Cardiac muscle cell (in vitro differentiated cells and primary cell): ENCODE data around the gene CD27. TPM values are rescaled to one million over a fixed set of nuclear protein-coding genes. Genes with fewer than 3 reads are reported as not detected.

Source experiments
- DNase-seq, 2 donors: peaks; one replicate each; pipeline versions ENCODE4 v3.0.0 to v3.0.0-alpha.2; 2010 to 2017; ENCODE audit warnings: low read depth in 1 of 2, low spot score in 1 of 2
- H3K27ac ChIP-seq: fragments of 200-600 bp; sonication (generic); 2 replicates; pipeline ENCODE4 v1.5.1; 2016
- H3K27me3 ChIP-seq: fragments of 200-600 bp; sonication (generic); 2 replicates; pipeline ENCODE4 v1.6.0; 2016; ENCODE audit warnings: control low read depth
- H3K36me3 ChIP-seq: fragments of 200-600 bp; sonication (generic); 2 replicates; pipeline ENCODE4 v1.5.1; 2016; ENCODE audit warnings: control low read depth
- H3K4me1 ChIP-seq: fragments of 200-600 bp; sonication (generic); 2 replicates; pipeline ENCODE4 v1.8.1; 2017; ENCODE audit warnings: low read depth, mild to moderate bottlenecking, mixed run types
- H3K4me3 ChIP-seq: fragments of 200-600 bp; sonication (generic); 2 replicates; pipeline ENCODE4 v1.5.1; 2016; ENCODE audit warnings: mild to moderate bottlenecking
- H3K9me3 ChIP-seq: fragments of 200-600 bp; sonication (generic); 2 replicates; pipeline ENCODE4 v1.5.1; 2017; ENCODE audit warnings: low read depth, mild to moderate bottlenecking, control low read depth
- polyA plus RNA-seq: library from polyadenylated mRNA; unstranded; fragments of >200 nt; fragmentation: Nextera tagmentation; extraction: Ambion mirVana; gene quantifications from 2 replicates; pipeline ENCODE4 v1.2.1, GENCODE V29; 2016
- total RNA-seq: library from RNA; depleted of rRNA; stranded (reverse); fragments of >200 nt; gene quantifications from 2 replicates; pipeline ENCODE4 v1.2.3, GENCODE V29; 2016
- TF ChIP-seq, protein P1 (sequence below): IDR thresholded peaks from 2 replicates; pipeline ENCODE4 v1.5.1; 2012; ENCODE audit warnings: low read depth, mild to moderate bottlenecking, low read length

The CD27 gene
- total and polyA plus RNA-seq, 2 experiments from 2014 or later = 0.32 TPM; not detected in 1

DNA sequence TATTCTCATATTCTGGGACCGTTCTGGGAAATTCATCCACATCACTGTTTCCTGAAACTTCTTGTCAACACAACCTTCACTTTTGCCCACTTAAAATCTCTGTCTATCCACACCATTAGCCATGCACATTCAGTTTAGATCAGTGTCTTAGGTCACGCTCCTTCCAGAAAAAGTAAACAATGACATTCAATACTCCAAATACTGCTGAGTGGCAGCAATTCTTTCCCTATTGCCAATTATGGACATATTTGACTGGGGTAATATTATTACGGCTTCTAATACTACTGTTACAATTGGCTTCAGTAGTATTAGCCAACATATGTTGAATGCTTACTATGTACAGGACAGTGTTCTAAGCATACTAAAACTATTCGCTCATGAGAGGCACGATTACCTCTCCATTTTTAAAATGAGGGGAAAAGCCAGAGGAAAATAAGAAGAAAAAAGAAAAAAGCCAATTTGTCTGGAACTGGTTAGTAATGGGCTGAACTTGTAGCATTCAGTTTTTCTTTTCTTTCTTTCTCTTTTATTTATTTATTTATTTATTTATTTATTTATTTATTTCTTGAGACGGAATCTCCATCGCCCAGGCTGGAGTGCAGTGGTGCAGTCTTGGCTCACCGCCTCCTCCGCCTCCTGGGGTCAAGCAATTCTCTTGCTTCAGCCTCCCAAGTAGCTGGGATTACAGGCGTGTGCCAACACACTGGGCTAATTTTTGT is 37.4 kb upstream of the CD27 start:
- H3K4me3 ChIP-seq = no peak overlapping the region
- DNase-seq = no peak
- TF ChIP-seq, protein P1, sequence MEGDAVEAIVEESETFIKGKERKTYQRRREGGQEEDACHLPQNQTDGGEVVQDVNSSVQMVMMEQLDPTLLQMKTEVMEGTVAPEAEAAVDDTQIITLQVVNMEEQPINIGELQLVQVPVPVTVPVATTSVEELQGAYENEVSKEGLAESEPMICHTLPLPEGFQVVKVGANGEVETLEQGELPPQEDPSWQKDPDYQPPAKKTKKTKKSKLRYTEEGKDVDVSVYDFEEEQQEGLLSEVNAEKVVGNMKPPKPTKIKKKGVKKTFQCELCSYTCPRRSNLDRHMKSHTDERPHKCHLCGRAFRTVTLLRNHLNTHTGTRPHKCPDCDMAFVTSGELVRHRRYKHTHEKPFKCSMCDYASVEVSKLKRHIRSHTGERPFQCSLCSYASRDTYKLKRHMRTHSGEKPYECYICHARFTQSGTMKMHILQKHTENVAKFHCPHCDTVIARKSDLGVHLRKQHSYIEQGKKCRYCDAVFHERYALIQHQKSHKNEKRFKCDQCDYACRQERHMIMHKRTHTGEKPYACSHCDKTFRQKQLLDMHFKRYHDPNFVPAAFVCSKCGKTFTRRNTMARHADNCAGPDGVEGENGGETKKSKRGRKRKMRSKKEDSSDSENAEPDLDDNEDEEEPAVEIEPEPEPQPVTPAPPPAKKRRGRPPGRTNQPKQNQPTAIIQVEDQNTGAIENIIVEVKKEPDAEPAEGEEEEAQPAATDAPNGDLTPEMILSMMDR = no peak

DNA sequence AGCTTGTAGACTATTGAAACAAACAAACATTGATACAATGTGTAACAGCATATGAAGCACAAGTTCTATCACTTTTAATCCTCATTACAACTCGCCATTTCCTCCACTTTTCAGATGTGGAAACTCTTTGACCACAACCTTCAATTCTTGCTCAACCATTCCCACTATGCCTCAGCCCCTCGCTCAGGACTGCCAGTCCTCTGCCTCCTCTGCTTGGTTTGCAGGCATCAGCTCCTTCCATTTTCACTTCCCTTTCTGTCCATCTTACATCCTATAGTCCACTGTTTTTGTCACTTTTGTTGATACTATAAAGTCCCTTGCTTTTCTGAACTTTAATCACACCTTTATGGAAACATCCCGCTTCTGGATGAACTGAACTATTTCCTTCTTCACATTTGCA is 28.2 kb upstream of the CD27 start:
- Histone ChIP-seq H3K9me3 (no peaks in the 10 kb centered on the region), H3K4me3 (no peak overlapping the region), H3K27ac (no peak overlapping the region), H3K4me1 (no peaks in the 10 kb centered on the region), H3K27me3 (no peaks in the 10 kb centered on the region), H3K36me3 (no peaks in the 10 kb centered on the region)
- peak in 1 of 2 donors; percentile 54 for DNase-seq
- TF ChIP-seq, protein P1 = no peak

More for the DNA sequence above, 37.4 kb upstream of the CD27 start:
- Histone ChIP-seq H3K9me3 (no peaks in the 10 kb centered on the region), H3K27ac (no peak overlapping the region), H3K27me3 (no peaks in the 10 kb centered on the region), H3K4me1 (no peaks in the 10 kb centered on the region), H3K36me3 (no peaks in the 10 kb centered on the region)

DNA sequence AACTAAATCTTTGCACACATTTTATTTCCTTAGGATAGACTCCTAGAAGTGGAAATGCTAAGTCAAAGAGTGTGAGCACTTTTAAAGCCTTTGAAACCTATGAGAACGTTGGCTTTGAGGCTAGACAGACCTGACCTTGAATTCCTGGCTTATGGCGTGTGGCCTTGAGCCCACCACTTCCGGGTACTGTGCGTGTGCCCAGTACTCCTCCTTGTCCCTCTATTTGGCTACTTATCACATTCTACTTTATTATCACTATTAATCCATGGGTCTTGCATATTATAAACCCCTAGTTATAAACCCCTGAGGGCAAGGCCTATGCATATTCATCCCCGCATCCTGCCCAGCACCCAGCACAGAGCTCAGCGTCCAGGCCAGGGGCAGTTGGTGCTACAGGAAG is 26.0 kb upstream of the CD27 start:
- no peak overlapping the region for H3K27ac ChIP-seq
- H3K4me3 ChIP-seq = no peak overlapping the region
- TF ChIP-seq, protein P1 = no peak

DNA sequence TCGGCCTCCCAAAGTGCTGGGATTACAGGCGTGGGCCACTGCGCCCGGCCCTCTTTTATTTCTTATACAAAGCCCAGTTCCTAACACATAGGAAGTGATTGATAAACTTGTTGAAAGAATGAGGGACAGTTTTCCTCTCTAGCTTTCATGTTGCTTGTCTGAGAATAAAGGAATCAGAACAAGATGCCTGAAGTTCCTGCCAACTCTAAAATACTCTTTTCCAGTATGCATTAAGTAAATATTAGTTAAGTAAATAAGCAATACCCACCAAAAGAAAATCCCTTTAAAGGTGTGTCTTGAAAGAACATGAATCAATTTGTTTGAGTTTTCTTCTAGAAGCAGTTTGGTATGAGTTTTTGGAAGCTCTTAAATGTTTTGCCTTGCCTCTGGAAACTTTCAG is 24.4 kb upstream of the CD27 start:
- no peaks in the 10 kb centered on the region for H3K9me3 ChIP-seq
- no peaks in the 10 kb centered on the region for H3K36me3 ChIP-seq
- TF ChIP-seq, protein P1 = no peak
- no peaks in the 10 kb centered on the region for H3K27me3 ChIP-seq
- no peak overlapping the region for H3K27ac ChIP-seq
- H3K4me3 ChIP-seq = no peak overlapping the region
- DNase-seq = no peak
- H3K4me1 ChIP-seq = no peaks in the 10 kb centered on the region

More for the DNA sequence above, 26.0 kb upstream of the CD27 start:
- H3K9me3 ChIP-seq = no peaks in the 10 kb centered on the region
- H3K36me3 ChIP-seq = no peaks in the 10 kb centered on the region
- no peaks in the 10 kb centered on the region for H3K4me1 ChIP-seq
- DNase-seq = no peak
- H3K27me3 ChIP-seq = no peaks in the 10 kb centered on the region

DNA sequence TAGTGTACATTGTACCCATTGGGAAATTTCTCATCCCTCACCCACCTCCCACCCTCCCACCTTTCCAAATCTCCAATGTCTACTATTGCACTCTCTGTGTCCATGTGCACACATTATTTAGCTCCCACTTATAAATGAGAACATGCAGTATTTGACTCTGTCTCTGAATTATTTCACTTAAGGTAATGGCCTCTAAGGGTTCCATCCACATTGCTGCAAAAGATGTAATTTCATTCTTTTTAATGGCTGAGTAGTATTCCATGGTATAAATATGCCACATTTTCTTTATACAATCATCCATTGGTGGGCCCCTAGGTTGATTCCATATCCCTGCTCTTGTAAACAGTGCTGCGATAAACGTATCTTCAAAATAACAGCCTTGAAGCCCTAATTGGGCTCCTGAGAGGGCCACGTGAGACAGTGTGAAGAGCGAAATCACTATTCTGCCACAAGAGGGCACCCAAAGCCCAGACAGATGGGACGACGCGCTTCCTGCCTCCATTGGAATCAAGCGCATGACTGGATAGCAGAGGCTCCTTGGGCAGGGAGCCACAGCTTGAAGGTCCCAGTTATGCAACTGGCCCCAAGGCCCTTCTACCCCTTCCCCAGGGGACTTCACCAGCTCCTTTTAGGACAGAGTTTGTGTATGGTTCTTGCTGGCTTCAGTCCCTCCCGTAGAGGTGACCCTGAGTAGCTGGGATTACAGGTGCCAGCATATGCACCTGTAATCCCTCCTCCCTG is 21.3 kb upstream of the CD27 start:
- Histone ChIP-seq H3K27me3 (no peaks in the 10 kb centered on the region), H3K36me3 (no peaks in the 10 kb centered on the region), H3K4me1 (no peaks in the 10 kb centered on the region), H3K4me3 (no peak overlapping the region), H3K27ac (no peak overlapping the region), H3K9me3 (no peaks in the 10 kb centered on the region)
- TF ChIP-seq, protein P1 = peak; percentile 79
- peak; percentile 89 to 97 for DNase-seq
